Breast epithelium (tissue), 3 donors: ENCODE results near the gene TNC.

ENCODE experiments used
- POLR2A ChIP-seq: fragments of 450-650 bp; IDR thresholded peaks from one replicate; pipeline ENCODE4 v1.6.1; 2016; ENCODE audit warnings: antibody characterized with exemption, mild to moderate bottlenecking, moderate library complexity
- POLR2AphosphoS5 ChIP-seq, 3 donors: sonication (generic); formaldehyde crosslinking; IDR thresholded peaks; one replicate each; pipeline ENCODE4 v1.6.1; 2017; ENCODE audit warnings: antibody characterized with exemption in 3 of 3

DNA sequence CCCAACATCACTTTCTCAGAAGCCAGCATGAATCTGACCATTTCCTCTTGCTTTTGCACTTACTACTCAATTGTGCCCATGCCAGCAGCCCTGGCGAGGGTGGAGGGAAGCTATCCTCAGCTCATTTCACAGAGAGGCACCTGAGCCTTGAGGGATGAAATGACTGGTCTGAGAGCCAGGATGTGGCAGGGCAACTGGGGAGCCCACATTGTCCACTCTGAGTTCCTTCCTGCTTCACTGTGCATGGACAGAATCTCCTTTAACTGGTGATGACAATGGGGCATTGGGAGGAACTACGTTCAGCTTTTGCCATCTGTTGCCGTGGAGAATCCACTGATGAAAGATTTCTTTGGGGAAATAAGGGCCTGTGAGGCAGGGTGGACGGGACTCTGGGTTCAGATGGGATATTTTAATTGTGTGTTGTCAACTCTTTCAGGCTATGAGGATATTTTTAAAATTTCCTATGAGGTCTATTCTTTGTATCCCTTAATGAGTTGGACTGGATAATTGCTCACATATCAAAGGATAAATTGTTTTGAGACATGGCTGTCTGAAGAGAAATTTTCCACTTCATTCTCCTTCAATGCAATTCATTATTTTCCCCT is 78.3 kb downstream of the TNC start:
- no peak for TF ChIP-seq POLR2AphosphoS5 (IDR thresholded peaks at IDR 0.05)
- no peak for TF ChIP-seq POLR2A
